GM11168 (cell line): ENCODE data around the gene BCL6B.

Experiments used
- in situ Hi-C: fragments of 300-500 bp; cut with MboI; formaldehyde crosslinking; loops from one replicate; pipeline ENCODE4 v1.12.0; 2022; ENCODE audit warnings: low sequenced_read_pairs; ENCODE audit not compliant: unreplicated experiment

BCL6B gene

GRCh38 chr17:7004398-7005253 lies 18.2 kb upstream of the BCL6B start:
- in situ Hi-C loops: loop anchor here (5.0 kb wide), 1 partner anchor 92 kb away; no protein-coding TSS in a partner anchor

- in situ Hi-C loops: loop anchor here (5.0 kb wide), 1 partner anchor 93 kb away; no protein-coding TSS in a partner anchor
Measured at GRCh38 chr17:7005716-7006115, 17.1 kb upstream of the BCL6B start.

DNA sequence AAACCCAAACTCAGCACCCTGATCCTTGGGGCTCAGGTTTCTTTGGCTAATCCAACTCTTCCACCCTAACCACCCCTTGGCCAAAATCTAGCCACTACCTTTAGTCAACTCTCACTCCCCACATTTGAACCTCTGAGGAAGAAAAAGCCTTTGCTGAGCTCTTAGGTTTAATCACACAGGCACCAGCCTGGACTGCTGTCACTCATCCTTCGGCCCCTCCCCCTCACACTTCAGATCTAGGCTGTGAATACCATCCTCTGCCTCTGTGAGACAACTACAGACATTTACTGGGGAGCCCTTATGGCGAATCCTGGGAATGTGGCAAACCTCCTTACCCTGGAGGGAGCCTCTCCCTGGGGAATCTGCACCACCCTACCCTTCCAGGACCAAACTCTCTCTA lies 15.7 kb upstream of the BCL6B start:
- in situ Hi-C loops: loop anchor here (5.0 kb wide), 1 partner anchor 95 kb away; no protein-coding TSS in a partner anchor

- in situ Hi-C loops: no loop called here
Measured at GRCh38 chr17:7010523-7010922, 12.3 kb upstream of the BCL6B start.

DNA sequence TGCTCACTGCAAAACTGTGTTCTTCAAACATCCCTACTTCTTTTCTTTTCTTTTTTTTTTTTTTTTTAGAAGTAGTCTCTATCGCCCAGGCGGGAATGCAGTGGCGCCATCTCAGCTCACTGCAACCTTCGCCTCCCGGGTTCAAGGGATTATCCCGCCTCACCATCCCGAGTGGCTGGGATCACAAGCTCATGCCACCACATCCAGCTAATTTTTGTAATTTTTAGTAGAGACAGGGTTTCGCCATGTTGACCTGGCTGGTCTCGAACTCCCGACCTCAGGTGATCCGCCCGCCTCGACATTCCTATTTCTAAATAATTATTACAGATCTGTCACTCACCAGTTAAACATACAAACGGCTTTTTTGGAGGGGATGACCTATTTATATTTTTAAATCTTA lies 11.4 kb upstream of the BCL6B start:
- in situ Hi-C loops: no loop called here

DNA sequence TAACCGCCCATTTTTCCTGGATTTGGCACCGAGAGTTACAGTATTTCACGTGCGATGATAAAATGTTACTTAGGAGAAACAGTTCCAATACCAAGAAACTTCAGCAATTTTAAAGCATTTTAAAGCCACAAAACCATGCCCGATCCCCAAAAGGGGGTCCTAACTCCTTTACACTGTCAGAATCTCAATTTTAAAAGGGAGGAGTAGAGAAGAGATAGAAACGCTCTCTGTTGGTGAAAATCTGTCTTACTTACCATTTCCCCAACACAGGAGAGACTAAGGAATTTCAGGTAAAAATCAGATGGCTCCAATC lies 11.0 kb upstream of the BCL6B start:
- in situ Hi-C loops: no loop called here

GRCh38 chr17:7014261-7014994 lies 8.4 kb upstream of the BCL6B start:
- in situ Hi-C loops: no loop called here

DNA sequence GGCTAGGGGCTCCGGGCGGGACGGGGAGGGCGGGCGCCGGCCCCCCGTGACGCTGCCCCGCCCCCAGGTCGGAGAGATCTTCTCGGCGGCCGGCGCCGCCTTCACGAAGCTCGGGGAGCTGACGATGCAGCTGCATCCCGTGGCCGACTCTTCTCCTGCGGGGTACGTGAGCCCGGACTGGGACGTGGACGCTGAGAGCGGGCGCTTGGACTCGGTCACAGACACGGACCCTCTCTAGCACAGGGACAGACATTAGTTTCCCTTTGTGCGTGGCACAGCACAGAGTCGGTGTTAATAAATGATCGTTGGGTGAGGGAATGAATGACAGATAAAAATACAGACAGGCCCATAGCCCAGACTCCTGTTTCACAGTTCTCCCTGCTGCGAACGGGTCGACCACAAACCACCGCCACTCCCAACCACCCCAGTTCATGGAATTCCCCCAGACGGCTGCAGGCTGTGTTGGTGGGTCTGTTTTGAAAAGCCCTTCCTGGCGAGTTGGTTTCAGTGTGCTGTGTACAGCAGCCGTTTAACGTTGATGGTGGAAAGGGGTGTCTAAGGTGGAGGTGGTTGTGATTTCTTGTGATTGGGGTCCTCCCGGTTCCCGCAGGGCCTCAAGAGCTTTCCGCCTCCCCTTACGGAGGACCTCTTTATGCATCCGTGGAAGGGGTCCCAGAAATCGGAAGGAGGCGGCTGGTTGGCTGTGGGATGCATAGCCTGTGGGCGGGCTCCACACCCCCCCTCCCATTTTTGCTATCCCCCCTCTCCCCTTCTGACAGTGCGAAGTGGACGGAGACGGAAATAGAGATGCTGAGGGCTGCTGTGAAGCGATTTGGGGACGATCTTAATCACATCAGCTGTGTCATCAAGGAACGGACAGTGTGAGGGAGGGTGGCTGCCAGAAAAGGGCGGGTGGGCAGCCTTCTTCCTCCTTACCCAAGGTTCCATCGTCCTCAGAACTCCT lies 7.6 kb upstream of the BCL6B start:
- in situ Hi-C loops: no loop called here

- in situ Hi-C loops: no loop called here
Measured at GRCh38 chr17:7016418-7016817, 6.4 kb upstream of the BCL6B start.

GRCh38 chr17:7016886-7017826 lies 5.7 kb upstream of the BCL6B start:
- in situ Hi-C loops: no loop called here

DNA sequence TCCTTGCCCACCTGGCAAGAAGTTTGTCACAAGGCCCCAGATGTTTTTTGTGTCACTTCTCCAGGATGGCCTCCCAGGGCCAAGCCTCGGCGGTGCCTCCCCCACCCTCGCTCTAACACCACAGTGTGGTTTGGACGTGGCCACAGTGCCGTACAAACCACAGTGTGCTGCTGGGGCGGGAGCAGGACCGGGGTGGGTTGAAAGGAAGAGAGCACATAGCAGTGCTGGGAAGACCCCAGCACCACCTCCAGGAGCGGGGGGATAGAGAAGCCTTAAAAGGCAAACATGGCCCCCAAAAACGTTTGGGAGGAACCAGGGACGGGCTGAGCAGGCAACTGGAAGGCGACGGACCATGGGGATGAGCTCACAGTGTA lies 5.0 kb upstream of the BCL6B start:
- in situ Hi-C loops: no loop called here

GRCh38 chr17:7018331-7018964 lies 4.4 kb upstream of the BCL6B start:
- in situ Hi-C loops: no loop called here

- in situ Hi-C loops: no loop called here
Measured at GRCh38 chr17:7019367-7019766, 3.5 kb upstream of the BCL6B start.

GRCh38 chr17:7019839-7020519 lies 2.9 kb upstream of the BCL6B start:
- in situ Hi-C loops: no loop called here

DNA sequence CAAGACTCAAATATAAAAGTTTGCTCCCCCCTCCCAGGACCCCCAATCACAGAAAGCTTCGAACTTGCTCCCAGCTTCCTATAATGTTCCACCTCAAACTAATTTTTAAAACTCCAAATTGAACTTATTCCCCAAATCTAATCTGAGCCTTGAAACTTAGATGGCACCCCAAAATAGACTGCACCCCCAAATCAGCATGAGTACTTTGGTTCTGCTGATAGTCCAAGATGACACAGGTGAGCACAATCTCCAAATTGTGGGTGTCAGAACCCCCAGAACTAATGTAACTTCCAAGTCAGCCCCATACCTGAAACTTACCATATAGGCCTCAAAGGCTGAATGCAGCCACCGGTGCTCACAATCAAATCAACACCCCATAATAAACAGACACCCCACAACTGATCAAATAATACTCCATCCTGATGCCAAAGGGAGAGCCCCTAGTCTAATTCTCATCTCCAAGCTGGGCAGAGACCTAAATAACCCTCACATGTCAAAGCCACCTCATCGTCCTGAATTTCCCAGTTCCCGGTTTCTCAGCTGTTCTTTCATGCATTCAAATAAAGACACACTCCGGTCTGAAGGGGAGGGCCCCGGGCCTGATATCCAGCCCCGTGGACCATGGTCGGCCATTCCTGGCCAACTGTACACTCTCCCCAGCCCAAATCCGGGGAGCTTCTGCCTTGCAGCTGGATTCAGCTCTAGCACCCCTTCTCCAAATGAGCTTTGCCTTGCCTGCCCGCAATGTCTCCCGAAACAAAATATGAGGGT lies 1.8 kb upstream of the BCL6B start:
- in situ Hi-C loops: no loop called here

DNA sequence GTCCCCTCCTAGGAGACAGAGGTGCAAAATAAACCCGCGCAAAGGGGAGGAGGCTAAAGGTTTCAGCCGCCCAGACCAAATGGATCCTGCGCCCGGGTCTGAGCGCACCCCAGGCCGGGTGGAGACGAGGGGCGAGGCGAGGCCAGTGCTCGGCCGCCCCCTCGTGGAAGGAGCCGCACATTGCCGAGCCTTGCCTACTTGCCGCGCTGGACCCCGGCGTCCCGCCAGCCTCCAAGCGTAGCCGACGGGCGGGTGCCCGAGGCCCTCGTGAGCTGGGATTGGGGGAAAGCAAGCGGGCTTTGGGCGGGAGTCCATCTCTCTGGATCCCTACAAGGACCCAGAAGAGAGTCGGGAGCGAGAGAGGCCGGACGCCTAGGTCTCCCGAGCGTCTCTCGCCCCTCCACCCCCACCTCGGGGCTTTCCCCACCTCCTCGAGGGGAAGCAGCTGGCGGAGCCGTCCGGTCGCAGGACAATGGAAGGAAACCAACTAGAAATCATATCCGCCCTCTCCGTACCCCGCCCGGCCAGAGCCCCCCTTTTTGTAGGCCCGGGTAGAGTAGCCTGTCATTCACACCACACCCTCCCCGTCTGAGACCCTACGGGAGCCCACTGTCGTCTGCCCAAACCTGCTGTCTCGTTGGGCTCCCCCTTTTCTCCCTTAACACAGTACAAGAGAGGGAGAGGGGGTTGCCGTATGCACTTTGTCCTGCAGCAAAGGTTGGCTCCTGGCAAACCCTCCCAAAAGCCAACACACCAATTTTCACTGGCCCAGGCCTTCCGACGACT lies 664 bp upstream of the BCL6B start:
- in situ Hi-C loops: no loop called here
